Breast epithelium (tissue), 4 donors: ENCODE results near the gene HPD. TPM values are rescaled to one million over a fixed set of nuclear protein-coding genes. Genes with fewer than 3 reads are reported as not detected.
A peak's percentile ranks its signal among the peaks of the same experiment; 100 is the strongest.

Experiments
- DNase-seq, 2 donors: peaks; one replicate each; pipeline ENCODE4 v3.0.0-alpha.2; 2019; ENCODE audit warnings: low spot score in 2 of 2
- H3K27ac ChIP-seq, 2 donors: fragments of 200-600 bp; sonication (generic) in 1 of 2; one replicate each; pipeline ENCODE4 v1.5.1; 2016 to 2019; ENCODE audit warnings: mild to moderate bottlenecking in 1 of 2
- H3K27me3 ChIP-seq, 2 donors: fragments of 200-600 bp; sonication (generic) in 1 of 2; one replicate each; pipeline versions ENCODE4 v1.5.1 to v1.6.0; 2017 to 2019; ENCODE audit warnings: control low read depth in 1 of 2, mild to moderate bottlenecking in 1 of 2
- H3K36me3 ChIP-seq: fragments of 200-600 bp; one replicate; pipeline ENCODE4 v1.5.1; 2019
- H3K4me1 ChIP-seq, 2 donors: fragments of 200-600 bp; sonication (generic); one replicate each; pipeline ENCODE4 v1.5.1; 2016 to 2019; ENCODE audit warnings: control low read depth in 1 of 2
- H3K4me3 ChIP-seq, 3 donors: fragments of 200-600 bp; sonication (generic); 1 replicate in 2 of 3; 2 replicates in 1 of 3; pipeline ENCODE4 v1.5.1; 2016 to 2019; ENCODE audit warnings: mild to moderate bottlenecking in 3 of 3, moderate library complexity in 2 of 3
- H3K9me3 ChIP-seq, 2 donors: fragments of 200-600 bp; sonication (generic) in 1 of 2; one replicate each; pipeline ENCODE4 v1.5.1; 2016 to 2019; ENCODE audit warnings: control low read depth in 1 of 2
- POLR2A ChIP-seq: fragments of 450-650 bp; IDR thresholded peaks from one replicate; pipeline ENCODE4 v1.6.1; 2016; ENCODE audit warnings: antibody characterized with exemption, mild to moderate bottlenecking, moderate library complexity
- POLR2AphosphoS5 ChIP-seq, 3 donors: sonication (generic); formaldehyde crosslinking; IDR thresholded peaks; one replicate each; pipeline ENCODE4 v1.6.1; 2017; ENCODE audit warnings: antibody characterized with exemption in 3 of 3
- intact Hi-C: fragments of 100-400 bp; cut with DNase I; formaldehyde crosslinking; loops from one replicate; pipeline ENCODE4 v1.15.1; 2023; ENCODE audit warnings: low total_unique reads
- total RNA-seq, 3 donors: library from RNA; depleted of rRNA; stranded (reverse); fragments of >200 nt; gene quantifications; one replicate each; pipeline ENCODE4 v1.1.0, GENCODE V29; 2016
- TF ChIP-seq, protein P1 (sequence below), 3 donors: fragments of 450-650 bp; IDR thresholded peaks; one replicate each; pipeline ENCODE4 v1.5.1; 2016 to 2017; ENCODE audit warnings: antibody characterized with exemption in 3 of 3, mild to moderate bottlenecking in 3 of 3, moderate library complexity in 3 of 3

HPD gene
- total RNA-seq, 3 donors from 2014 or later, result 0.64 to 1.6 TPM; not detected in 1

DNA sequence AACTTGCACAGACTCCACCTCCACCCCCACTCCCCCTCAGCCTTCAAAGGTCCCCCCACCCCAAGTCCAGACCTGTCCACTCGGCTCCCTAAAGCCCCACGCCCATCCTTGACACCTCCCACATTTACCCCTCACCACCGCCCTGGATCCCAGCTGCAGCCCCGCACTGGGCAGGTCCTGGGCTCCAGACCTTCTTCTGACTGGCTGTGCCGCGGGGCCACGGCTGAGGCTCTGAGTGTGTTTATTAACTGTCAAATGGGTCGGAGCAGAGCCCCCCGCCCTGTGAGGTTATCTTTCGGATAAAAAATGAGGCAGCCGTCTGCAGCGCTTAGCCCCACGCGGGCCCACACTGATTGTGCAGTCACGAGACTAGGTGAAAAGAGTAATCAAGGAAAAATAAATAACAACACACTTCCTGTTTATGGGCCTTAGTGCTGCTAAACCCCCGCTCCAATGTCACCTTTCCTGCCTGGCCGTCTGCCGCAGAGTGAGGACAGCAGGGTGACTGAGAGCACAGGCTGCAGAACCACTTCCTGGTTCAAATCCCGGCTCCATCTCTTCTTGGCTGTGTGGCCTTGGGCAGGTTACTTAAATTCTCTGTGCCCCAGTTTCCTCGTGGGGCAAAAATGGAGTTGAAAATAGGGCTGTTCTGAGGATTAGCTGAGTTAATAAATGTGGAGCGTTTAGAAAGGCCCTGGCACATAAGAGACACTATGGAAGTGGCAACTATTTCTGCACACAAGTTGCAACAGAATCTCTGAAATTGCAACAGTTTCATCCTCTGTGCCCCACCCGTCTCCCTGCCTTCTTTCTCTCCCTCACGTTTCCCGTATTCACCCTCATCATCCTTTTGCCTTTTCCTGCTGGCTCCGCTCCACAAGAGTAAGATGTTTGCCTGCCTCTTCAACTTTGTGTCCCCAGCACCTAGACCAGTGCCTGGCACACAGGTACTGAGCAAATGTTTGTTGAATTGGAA is 45.5 kb downstream of the HPD start:
- Histone ChIP-seq H3K27me3 (no peaks in the 10 kb centered on the region), H3K9me3 (no peaks in the 10 kb centered on the region), H3K4me3 (peak overlapping the region; percentile 48 to 73 (median 57)), H3K27ac (no peak overlapping the region), H3K4me1 (peaks cover 9 to 15% of the 10 kb centered on the region in 2 donors), H3K36me3 (peaks cover 12% of the 10 kb centered on the region)
- no peak for DNase-seq
- no peak for TF ChIP-seq POLR2AphosphoS5 (IDR thresholded peaks at IDR 0.05)
- TF ChIP-seq, protein P1, sequence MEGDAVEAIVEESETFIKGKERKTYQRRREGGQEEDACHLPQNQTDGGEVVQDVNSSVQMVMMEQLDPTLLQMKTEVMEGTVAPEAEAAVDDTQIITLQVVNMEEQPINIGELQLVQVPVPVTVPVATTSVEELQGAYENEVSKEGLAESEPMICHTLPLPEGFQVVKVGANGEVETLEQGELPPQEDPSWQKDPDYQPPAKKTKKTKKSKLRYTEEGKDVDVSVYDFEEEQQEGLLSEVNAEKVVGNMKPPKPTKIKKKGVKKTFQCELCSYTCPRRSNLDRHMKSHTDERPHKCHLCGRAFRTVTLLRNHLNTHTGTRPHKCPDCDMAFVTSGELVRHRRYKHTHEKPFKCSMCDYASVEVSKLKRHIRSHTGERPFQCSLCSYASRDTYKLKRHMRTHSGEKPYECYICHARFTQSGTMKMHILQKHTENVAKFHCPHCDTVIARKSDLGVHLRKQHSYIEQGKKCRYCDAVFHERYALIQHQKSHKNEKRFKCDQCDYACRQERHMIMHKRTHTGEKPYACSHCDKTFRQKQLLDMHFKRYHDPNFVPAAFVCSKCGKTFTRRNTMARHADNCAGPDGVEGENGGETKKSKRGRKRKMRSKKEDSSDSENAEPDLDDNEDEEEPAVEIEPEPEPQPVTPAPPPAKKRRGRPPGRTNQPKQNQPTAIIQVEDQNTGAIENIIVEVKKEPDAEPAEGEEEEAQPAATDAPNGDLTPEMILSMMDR (IDR thresholded peaks at IDR 0.05), result no peak
- no peak for TF ChIP-seq POLR2A
- intact Hi-C loops, result loop anchor here (1.0 kb wide), 1 partner anchor 18 kb away; no protein-coding TSS in a partner anchor

DNA sequence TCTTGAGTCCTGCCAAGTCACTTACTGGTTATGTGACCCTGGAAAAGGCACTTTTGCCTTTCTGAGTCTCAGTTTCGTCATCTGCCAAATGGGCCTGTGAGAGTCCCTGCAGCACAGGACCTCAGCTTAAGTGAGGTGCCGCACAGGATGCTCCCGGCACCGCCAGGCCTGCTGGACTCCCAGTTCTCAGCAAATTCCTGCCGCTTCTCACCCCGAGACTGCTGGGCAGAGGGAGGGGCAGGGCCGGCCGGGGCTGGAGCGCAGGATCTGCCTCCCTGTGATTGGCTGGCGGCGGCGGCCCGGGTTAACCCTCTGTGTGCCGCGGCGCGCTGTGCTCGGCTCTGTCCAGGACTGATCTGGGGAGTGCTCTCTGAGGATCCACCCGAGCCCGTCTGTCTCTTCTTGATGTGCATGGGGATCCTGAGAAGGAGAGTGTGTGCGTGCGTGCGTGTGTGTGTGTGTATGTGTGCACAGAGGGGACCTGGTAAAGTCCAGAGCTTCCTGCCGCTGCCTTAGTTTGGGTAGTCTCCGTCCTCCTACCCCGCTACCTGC is 46.3 kb downstream of the HPD start:
- Histone ChIP-seq H3K4me3 (peak overlapping the region; percentile 48 to 73 (median 57)), H3K27ac (peak overlapping the region in 1 of 2 donors; percentile 59), H3K4me1 (peaks cover 9 to 15% of the 10 kb centered on the region in 2 donors), H3K9me3 (no peaks in the 10 kb centered on the region), H3K36me3 (peaks cover 6% of the 10 kb centered on the region), H3K27me3 (no peaks in the 10 kb centered on the region)
- intact Hi-C loops, result loop anchor here (1.0 kb wide), 1 partner anchor 17 kb away; no protein-coding TSS in a partner anchor
- peak in 1 of 2 donors; percentile 81 for DNase-seq
- TF ChIP-seq POLR2A (no peak), POLR2AphosphoS5 (IDR thresholded peaks at IDR 0.05) (peak in 1 of 3 donors; percentile 60)
- TF ChIP-seq, protein P1 (IDR thresholded peaks at IDR 0.05), result peak in 1 of 3 donors; percentile 45

DNA sequence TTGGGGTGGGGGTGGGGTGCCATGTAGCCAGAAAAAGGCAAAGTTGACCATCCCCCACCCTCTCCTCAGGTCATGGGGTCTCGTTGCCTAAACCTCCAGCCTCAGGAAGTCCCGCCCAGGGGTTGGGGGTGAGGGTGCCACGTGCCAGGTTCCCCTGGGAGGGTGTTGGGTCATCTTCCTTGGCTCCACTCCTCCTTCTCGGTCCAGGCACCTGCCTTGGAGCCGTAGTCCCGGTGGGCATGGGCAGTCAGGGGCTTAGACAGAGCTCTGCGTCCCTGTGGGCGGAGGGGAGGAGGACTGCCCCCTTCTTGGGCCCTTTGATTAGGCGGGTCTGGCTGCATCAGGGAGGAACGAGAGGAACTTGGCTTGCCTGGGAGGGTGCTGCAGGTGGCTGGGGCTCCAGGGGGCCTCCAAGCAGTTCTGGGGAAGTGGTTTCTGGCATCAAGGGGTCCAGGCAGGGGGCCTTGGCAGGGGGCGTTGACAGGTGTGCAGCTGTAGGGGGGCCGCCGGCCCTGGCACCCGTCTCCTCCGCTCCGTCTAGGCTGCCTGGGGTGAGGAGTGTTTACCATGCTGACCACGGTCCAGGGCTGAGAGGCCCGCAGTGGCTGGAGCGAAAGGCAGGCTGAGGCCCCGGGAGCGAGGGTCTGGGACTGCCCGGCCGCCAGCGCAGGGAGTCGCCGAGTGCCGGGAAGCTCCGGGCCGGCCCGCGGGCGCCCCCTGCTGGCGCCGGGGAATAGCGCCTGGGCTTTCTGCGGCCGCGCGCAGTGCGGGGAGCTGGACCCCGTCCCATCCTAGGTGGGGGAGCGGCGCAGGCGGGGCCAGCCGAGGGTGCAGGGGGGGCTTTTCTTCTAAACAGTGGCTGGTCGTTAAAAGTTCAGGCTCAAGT is 47.0 kb downstream of the HPD start:
- no peak for DNase-seq
- H3K9me3 ChIP-seq, result no peaks in the 10 kb centered on the region
- H3K36me3 ChIP-seq, result no peaks in the 10 kb centered on the region
- H3K4me3 ChIP-seq, result peak overlapping the region; percentile 48 to 73 (median 57)
- H3K27me3 ChIP-seq, result no peaks in the 10 kb centered on the region
- peaks cover 9 to 20% of the 10 kb centered on the region in 2 donors for H3K4me1 ChIP-seq
- intact Hi-C loops, result loop anchor here (1.0 kb wide), 1 partner anchor 16 kb away; no protein-coding TSS in a partner anchor
- TF ChIP-seq, protein P1 (IDR thresholded peaks at IDR 0.05), result peak; percentile 88 to 96 (median 90)
- no peak for TF ChIP-seq POLR2A
- no peak for TF ChIP-seq POLR2AphosphoS5 (IDR thresholded peaks at IDR 0.05)
- H3K27ac ChIP-seq, result peak overlapping the region; percentile 59 to 90

DNA sequence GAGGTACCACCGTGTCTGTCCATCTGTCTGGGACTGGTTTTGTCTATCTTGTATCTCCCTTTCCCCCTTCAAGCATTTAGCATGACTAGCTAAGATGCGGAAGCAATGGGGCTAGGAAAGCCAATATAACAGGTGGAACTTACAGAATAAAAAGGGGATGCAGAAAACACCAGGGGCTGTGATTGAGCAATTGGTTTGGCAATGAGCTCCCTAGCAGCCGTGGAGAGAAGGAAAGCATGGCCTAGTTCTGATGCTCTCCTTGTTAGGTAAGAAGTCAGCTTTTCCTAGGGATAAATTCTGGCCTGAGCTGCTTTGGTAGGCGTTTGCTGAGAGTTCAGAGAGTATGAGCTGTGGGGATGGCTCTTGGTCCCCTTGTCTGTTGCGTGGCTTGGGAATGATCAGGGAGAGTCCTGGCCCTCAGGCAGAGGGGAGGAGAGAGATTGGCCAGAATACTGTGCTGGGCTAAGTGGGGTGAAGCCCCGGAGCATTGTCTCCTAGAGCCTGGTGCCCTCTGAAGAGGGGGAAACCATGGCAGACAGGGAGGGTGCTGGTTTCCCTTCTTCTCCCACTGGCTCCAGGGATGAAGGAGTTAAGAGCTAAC is 47.7 kb downstream of the HPD start:
- TF ChIP-seq POLR2A (no peak), POLR2AphosphoS5 (IDR thresholded peaks at IDR 0.05) (no peak)
- TF ChIP-seq, protein P1 (IDR thresholded peaks at IDR 0.05), result no peak
- intact Hi-C loops, result no loop called here
- no peak for DNase-seq
- Histone ChIP-seq H3K27ac (peak overlapping the region; percentile 59 to 90), H3K9me3 (no peaks in the 10 kb centered on the region), H3K36me3 (no peaks in the 10 kb centered on the region), H3K27me3 (no peaks in the 10 kb centered on the region), H3K4me3 (peak overlapping the region; percentile 48 to 73 (median 57)), H3K4me1 (peaks cover 9 to 26% of the 10 kb centered on the region in 2 donors)
